Esophagus squamous epithelium (tissue), 5 donors: Measurements from ENCODE around the gene CDC6. TPM values are rescaled to one million over a fixed set of nuclear protein-coding genes. Genes with fewer than 3 reads are reported as not detected.

Experiments
- DNase-seq: peaks from one replicate; lab custom pipeline; 2025; lab: John Stamatoyannopoulos, UW
- H3K27ac ChIP-seq, 4 donors: fragments of 200-600 bp; sonication (generic); one replicate each; pipeline ENCODE4 v1.5.1; 2016 to 2019; ENCODE audit warnings: mild to moderate bottlenecking in 1 of 4
- H3K27me3 ChIP-seq, 4 donors: fragments of 200-600 bp; sonication (generic); 1 replicate in 3 of 4; 2 replicates in 1 of 4; pipeline versions ENCODE4 v1.5.1 to v1.6.0; 2017 to 2021; ENCODE audit warnings: antibody characterized with exemption in 1 of 4
- H3K36me3 ChIP-seq, 3 donors: fragments of 200-600 bp; sonication (generic); one replicate each; pipeline ENCODE4 v1.5.1; 2016 to 2019
- H3K4me1 ChIP-seq, 3 donors: fragments of 200-600 bp; sonication (generic); one replicate each; pipeline ENCODE4 v1.5.1; 2017 to 2019
- H3K4me3 ChIP-seq, 4 donors: fragments of 200-600 bp; sonication (generic); 1 replicate in 3 of 4; 2 replicates in 1 of 4; pipeline ENCODE4 v1.5.1; 2016 to 2019; ENCODE audit warnings: mild to moderate bottlenecking in 2 of 4, moderate library complexity in 1 of 4
- H3K9me3 ChIP-seq, 3 donors: fragments of 200-600 bp; sonication (generic); one replicate each; pipeline ENCODE4 v1.5.1; 2016 to 2019
- POLR2A ChIP-seq, 4 donors: fragments of 450-650 bp; IDR thresholded peaks; one replicate each; pipeline ENCODE4 v1.6.1; 2017; ENCODE audit warnings: antibody characterized with exemption in 4 of 4, mild to moderate bottlenecking in 4 of 4, moderate library complexity in 3 of 4
- WGBS, 2 donors: methylation state at CpG; one replicate each; pipeline ENCODE4 v1.1.5; 2018; 5-methylcytosine and 5-hydroxymethylcytosine counted together
- intact Hi-C: fragments of 100-400 bp; cut with DNase I; formaldehyde crosslinking; loops from one replicate; pipeline ENCODE4 v1.15.0; 2022
- total RNA-seq, 4 donors: library from RNA; depleted of rRNA; stranded (reverse); fragments of >200 nt; gene quantifications; one replicate each; pipeline ENCODE4 v1.1.0, GENCODE V29; 2016
- TF ChIP-seq, protein P1 (sequence below), 6 experiments: fragments of 450-650 bp in 4 of 6; fragments of 200-600 bp in 2 of 6; sonication (generic) in 2 of 6; IDR thresholded peaks; one replicate each; pipeline ENCODE4 v1.5.1; 2016 to 2019; ENCODE audit warnings: antibody characterized with exemption in 6 of 6, mild to moderate bottlenecking in 4 of 6, moderate library complexity in 4 of 6
- donor health status: DM: yes; HTN: yes; CAD: no.

CDC6 gene
- total RNA-seq, 4 donors from 2014 or later, result 2.9 to 17.8 (median 9.8) TPM

- WGBS, 2 donors, result 31 to 53% methylated on average over 1 to 2 of the region's 2 CpGs
- H3K4me3 ChIP-seq, result no peak overlapping the region
- intact Hi-C loops, result loop anchor here (10.0 kb wide), 1 partner anchor 248 kb away; no protein-coding TSS in a partner anchor
- no peaks in the 10 kb centered on the region for H3K9me3 ChIP-seq
- DNase-seq, result no peak
- H3K27ac ChIP-seq, result peak overlapping the region; percentile 62 to 85 (median 71)
- H3K36me3 ChIP-seq, result no peaks in the 10 kb centered on the region
- TF ChIP-seq POLR2A (IDR thresholded peaks at IDR 0.05), result no peak
- TF ChIP-seq, protein P1, sequence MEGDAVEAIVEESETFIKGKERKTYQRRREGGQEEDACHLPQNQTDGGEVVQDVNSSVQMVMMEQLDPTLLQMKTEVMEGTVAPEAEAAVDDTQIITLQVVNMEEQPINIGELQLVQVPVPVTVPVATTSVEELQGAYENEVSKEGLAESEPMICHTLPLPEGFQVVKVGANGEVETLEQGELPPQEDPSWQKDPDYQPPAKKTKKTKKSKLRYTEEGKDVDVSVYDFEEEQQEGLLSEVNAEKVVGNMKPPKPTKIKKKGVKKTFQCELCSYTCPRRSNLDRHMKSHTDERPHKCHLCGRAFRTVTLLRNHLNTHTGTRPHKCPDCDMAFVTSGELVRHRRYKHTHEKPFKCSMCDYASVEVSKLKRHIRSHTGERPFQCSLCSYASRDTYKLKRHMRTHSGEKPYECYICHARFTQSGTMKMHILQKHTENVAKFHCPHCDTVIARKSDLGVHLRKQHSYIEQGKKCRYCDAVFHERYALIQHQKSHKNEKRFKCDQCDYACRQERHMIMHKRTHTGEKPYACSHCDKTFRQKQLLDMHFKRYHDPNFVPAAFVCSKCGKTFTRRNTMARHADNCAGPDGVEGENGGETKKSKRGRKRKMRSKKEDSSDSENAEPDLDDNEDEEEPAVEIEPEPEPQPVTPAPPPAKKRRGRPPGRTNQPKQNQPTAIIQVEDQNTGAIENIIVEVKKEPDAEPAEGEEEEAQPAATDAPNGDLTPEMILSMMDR (IDR thresholded peaks at IDR 0.05), result no peak
- no peaks in the 10 kb centered on the region for H3K27me3 ChIP-seq
- peaks cover 59 to 78% (median 67%) of the 10 kb centered on the region in 3 donors for H3K4me1 ChIP-seq
Measured at GRCh38 chr17:40306395-40306794, 18.7 kb downstream of the CDC6 start.

GRCh38 chr17:40307001-40307730 is 19.5 kb downstream of the CDC6 start:
- Histone ChIP-seq H3K36me3 (no peaks in the 10 kb centered on the region), H3K4me3 (no peak overlapping the region), H3K9me3 (no peaks in the 10 kb centered on the region), H3K4me1 (peaks cover 67 to 86% (median 75%) of the 10 kb centered on the region in 3 donors), H3K27ac (peak overlapping the region; percentile 62 to 85 (median 71)), H3K27me3 (no peaks in the 10 kb centered on the region)
- TF ChIP-seq, protein P1 (IDR thresholded peaks at IDR 0.05), result no peak
- TF ChIP-seq POLR2A (IDR thresholded peaks at IDR 0.05), result no peak
- intact Hi-C loops, result loop anchor here (10.0 kb wide), 1 partner anchor 248 kb away; no protein-coding TSS in a partner anchor
- 30 to 60% methylated on average over 8 of the region's 10 CpGs for WGBS, 2 donors
- DNase-seq, result no peak

- Histone ChIP-seq H3K36me3 (no peaks in the 10 kb centered on the region), H3K4me1 (peaks cover 72 to 92% (median 81%) of the 10 kb centered on the region in 3 donors), H3K27me3 (no peaks in the 10 kb centered on the region), H3K4me3 (no peak overlapping the region), H3K9me3 (no peaks in the 10 kb centered on the region), H3K27ac (peak overlapping the region; percentile 62 to 85 (median 71))
- TF ChIP-seq, protein P1 (IDR thresholded peaks at IDR 0.05), result no peak
- TF ChIP-seq POLR2A (IDR thresholded peaks at IDR 0.05), result no peak
- WGBS, 2 donors, result 43 to 52% methylated on average over 3 of the region's 3 CpGs
- intact Hi-C loops, result loop anchor here (10.0 kb wide), 1 partner anchor 247 kb away; no protein-coding TSS in a partner anchor
- no peak for DNase-seq
Measured at GRCh38 chr17:40307740-40308239, 20.1 kb downstream of the CDC6 start.

GRCh38 chr17:40309031-40309948 is 21.6 kb downstream of the CDC6 start, which contains the start of gene RARA:
TSS of gene RARA (plus strand) at chr17:40309180. CDS start at chr17:40331219, 22,039 bp downstream.
- WGBS, 2 donors, result 7 to 15% methylated on average over 3 to 11 of the region's 20 CpGs
- H3K36me3 ChIP-seq, result no peaks in the 10 kb centered on the region
- peak within 1 kb of the TSS; percentile 62 to 85 (median 71) for H3K27ac ChIP-seq
- H3K9me3 ChIP-seq, result no peaks in the 10 kb centered on the region
- no peak for TF ChIP-seq POLR2A (IDR thresholded peaks at IDR 0.05)
- TF ChIP-seq, protein P1 (IDR thresholded peaks at IDR 0.05), result no peak
- H3K4me1 ChIP-seq, result peaks cover 68 to 92% (median 83%) of the 10 kb centered on the region in 3 donors
- intact Hi-C loops, result loop anchor here (10.0 kb wide), 1 partner anchor 246 kb away; no protein-coding TSS in a partner anchor
- no peaks in the 10 kb centered on the region for H3K27me3 ChIP-seq
- peak within 1 kb of the TSS; percentile 35 to 71 (median 52) for H3K4me3 ChIP-seq
- no peak for DNase-seq
